Raji (cell line): ENCODE data around the gene DUSP10.
A peak's percentile ranks its signal among the peaks of the same experiment; 100 is the strongest.

Experiments
- POLR2A ChIP-seq: IDR thresholded peaks from 2 replicates; pipeline ENCODE4 v1.6.1; 2011; ENCODE audit warnings: low read depth, low read length, control low read depth; ENCODE audit not compliant: insufficient read depth

The DUSP10 gene

DNA sequence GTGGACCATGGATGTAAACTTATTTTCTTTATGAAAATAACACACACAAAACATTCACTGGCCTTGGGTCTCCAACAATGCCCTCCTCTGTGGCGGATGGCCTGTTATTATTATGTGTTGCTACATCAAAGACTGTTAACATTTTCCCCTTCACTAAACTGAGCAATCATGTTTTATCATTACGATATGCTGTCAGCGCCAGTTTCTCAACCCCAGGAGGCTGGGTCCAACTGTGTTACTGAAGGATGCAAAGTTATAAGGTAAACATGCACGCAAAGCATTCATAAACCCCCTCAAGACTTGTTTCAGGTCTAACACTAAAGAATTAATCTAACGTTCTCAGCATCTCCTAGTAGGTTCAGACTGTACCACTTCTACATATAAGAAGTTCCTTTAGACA is 6.0 kb upstream of the DUSP10 start:
- no peak for TF ChIP-seq POLR2A

DNA sequence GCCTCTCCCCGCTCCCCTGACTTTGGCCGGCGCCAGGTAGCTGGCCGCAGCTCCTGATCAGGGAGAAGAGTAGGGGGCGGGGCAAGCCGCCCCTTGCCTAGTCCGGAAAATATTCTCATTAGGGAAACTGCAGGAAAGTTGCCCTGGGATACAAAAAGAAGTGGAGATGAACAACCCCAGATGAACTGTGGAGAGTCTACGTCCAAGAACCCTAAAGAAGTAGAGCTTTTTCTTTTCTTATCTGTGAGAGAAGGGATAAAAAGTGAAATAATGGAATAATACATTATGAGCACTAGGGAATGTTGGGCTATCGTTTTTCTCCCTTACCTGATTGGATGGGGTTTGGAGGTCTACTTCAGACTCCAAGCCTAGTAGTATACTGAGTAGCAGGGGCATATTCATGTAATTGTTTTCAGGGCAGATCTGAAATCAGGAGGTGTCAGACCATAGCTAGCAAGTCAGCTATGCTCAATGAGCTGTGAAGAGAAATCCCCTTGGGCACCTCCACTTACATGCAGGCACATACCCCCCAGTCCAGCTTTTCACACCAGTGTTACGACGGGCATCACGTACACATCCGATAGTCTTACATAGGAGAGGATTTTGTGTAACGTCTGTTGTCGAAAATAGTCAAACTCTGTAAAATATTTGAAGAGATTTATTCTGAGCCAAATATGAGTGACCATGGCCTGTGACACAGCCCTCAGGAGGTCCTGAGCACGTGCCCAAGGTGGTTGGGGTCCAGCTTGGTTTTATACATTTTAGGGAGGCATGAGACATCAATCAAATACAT is 1.7 kb upstream of the DUSP10 start:
- no peak for TF ChIP-seq POLR2A

DNA sequence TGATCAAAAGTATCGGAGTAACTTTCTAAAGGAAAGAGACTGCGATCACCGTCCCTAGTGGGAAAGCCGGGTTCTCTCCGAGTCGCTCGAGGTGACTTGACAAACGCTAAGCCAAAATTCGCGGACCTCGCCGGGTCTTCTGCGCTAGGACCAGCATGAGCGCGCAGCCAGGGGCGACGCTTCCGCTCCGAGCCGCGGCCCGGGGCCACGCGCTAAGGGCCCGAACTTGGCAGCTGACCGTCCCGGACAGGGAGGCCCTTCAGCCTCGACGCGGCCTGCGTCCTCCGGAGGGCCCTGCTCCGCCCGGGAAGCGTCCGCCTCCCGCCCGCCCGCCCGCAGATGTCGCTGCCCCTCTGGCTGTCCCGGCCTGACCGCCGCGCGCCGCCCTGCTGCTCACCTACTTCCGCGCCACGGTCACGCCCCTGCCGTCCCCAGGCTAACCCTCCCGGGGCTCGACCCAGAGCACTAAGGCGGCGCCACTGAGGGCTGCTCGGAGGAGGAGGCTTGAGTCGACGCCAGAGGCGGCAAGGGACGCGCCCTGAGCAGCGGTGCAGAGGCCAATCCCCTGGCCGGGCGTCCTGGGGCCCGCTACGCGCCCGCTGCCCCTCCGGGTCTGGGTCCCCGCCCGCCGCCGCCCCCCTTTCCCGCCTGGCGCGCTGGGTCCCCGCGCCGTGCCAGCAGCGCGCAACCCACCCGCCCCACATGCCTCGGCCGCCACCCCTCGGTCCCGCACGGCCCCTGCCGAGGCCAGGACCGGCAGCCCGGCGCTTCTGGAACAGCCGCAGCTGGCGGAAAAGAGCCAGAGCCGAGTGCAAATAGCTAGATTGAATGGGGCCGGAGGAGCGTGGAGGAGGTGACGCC is 896 bp upstream of the DUSP10 start:
- TF ChIP-seq POLR2A: peak; percentile 43

DNA sequence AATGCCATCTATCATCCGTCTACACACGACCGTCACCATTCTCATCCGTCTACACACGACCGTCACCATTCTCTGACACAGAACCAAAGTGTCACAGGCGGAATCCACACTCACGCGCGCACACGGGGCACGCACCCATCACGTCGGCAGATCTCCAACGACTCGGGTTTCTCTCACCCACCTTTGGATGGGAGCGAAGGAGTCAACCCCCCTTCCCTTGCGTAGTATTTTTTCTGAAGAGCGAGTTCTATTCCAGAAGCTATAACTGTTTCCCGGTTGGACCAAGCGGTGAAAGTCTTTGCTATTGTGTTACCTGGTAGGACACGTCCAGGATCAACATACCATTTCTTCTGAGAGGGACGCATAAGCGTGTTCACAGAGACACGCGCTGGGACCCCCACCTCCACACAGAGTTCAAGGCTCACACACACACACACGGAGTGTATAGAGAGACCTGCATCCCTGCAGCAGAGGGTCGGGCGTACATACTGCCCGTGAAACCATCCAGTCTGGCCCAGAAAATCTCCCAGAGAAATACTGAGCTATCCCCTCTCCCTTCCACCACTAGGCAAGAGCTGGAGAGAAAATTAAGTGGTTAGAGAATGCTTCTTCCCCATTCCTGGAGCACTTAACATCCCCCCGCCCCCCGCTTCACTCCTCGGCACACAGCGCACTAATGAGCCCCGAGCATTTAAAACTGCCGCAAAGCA is 741 bp downstream of the DUSP10 start:
- no peak for TF ChIP-seq POLR2A

DNA sequence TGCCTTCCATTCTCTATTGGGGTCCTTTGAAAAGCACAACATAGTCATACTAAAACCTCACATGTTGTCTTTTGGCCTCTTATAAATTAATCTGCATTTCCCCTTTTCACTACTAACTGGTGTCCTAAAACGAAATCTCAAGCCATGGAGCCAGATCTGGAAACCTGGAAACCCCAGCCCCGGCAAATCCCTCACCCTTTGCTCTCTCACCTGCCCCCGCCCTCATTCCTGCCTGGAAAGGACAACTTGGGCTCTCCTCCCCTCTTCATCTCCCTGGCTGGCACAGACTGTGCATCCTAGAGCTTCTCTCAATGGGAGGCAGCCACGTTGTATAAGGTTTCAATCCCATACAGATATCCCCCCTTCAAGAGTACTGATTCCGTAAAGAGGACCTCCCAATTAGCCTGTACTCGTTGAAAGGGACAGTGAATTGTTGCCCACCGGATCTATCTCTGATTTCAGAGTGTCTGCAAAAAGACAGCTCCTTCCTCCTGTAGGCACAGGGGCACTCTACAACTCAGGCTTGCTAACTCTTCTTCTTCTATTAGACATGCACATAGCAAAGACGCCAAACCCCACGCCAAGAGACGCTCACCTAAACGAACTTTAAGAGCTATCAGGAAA is 1.4 kb downstream of the DUSP10 start:
- TF ChIP-seq POLR2A: no peak

DNA sequence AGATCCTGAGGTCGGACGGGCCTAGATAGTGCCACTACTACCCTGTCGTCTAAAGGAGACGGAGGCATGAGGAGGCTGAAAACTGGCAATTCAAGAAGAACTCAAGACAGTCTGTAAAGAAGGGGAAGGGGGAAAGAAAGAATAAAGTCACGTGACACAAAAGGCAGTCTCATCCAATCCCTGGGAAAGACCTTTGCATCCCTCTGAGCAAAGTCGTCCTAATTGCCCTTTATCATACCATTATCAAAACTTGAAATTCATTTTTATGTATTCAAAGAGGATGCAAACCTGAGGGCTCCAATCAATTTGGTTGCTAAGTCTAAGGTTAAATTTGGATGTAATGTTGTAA is 2.2 kb downstream of the DUSP10 start:
- no peak for TF ChIP-seq POLR2A

DNA sequence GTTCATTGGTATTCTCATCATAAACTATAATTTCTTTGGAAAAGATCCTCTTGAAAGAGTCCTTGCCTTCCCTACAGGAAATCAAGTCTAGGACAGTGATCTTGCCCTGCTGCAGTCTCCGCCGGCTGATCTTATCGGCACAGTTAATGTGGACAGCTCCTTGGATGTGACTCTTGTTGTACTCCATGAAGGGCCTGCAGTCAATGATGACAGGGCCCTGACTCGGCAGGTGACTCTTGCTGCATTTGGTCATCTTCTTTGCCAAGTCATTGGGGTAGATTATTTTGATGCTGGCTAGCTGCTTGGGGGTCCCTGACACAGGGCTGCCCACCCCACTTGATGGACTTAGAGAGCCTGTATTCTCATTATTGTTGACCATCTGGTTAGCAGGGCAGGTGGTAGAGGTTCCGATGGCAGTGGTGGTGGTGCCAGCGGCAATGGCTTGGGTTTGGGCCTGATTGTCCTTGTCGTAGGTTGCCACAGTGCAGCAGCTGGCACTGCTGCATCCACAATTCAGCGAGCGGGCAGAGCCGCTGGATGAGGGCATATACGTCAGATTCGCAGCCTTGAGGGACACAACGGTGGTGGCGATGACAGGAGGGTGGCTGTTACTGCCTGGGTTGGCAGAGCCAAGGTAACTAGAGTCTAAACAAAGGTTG is 2.7 kb downstream of the DUSP10 start:
- TF ChIP-seq POLR2A: no peak

DNA sequence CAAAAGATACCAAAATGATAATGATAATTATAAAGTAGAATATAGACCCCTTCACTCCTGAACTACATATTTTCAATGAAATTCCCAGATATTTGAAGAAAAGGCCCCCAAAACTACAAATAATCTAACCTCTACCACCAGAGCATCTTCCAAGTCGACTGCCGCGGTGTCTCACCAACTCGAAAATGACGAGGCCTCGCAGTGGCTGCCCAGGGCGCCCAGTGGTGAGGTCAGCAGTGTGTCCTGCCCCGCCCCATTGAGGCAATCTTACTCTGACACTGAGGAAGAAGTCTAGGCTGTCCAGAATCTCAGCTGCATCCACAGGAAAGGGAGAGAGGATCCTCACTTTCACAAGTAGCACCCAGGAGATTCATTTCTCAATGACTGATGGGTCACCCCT is 5.2 kb downstream of the DUSP10 start:
- no peak for TF ChIP-seq POLR2A

DNA sequence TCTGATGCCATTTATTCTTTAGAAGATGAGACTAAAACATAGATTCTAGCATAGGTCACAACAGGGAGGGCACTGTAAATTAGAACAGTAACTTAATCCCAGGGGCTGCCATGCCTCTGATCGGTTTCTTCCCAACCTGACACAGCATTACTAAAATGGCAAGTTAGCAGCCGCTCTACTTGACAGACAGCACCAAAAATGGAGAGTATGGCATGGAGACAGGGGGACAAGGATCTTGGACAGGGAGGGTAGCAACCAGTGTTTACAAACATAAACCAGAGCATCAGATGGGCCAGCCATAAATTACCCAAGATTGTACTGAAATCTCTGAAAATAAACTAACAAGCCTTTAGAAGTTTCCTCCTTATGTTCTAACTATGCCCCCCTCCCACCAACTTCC is 5.9 kb downstream of the DUSP10 start:
- no peak for TF ChIP-seq POLR2A

DNA sequence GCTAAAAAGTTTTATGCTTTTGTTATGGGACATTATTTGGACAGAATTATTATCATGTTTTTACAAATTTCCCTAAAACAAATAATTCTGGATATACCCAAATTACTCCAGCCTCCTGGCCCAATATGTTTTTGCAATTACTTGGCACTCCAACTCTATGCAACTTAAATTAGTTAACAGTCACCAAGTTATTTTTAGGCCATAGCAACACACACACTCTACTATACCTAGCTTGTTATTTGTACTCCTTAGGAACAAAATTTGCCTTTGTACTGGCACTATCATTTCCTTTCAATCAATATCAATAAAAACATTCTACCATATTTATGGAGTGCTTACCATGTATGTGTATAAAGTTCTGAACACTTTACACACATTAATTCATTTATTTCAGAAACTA is 7.7 kb downstream of the DUSP10 start:
- no peak for TF ChIP-seq POLR2A

DNA sequence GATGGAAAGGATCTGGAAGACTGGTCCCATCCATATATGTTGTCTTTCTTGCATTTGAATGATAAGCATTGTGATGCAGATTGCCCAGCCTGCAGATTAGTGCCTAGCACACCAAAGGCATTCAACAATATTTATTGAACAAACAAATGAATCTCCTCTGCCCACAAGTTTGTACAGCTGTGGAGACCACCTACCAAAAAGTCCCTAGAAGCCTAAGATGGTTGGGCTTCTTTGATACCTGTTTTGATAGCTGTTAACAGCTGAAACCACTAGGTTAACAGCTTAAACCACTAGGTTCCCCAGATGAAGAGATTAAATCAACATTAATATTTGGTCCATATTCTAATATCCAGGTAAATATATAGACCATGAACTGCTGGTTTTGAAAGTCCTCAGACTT is 9.8 kb downstream of the DUSP10 start:
- no peak for TF ChIP-seq POLR2A

DNA sequence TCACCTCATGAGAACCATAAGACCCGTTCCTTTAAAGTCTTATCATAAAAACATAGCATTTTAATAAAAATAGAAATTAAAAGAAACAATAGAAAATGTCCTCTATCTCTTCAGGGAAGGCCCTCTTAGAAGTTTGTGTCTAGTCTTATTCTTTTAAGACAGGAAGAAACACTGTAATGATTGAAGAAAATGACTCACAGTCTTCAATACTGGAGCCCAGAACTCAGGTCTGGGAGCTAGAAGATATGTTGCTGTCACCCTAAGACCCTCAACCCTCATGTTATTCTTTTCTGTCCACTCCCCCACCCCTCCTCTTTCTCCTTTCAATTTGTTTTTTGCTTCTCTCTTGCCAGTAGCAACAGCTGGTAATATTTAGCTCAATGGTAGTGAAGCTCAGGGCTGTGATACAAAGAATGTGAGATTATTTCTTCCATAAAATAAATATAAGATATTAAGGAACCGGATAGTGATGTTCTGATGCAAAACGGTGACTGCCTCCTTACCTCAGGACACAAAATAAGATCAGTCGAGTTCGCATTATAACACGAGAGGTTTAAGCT is 12.0 kb downstream of the DUSP10 start:
- TF ChIP-seq POLR2A: no peak

DNA sequence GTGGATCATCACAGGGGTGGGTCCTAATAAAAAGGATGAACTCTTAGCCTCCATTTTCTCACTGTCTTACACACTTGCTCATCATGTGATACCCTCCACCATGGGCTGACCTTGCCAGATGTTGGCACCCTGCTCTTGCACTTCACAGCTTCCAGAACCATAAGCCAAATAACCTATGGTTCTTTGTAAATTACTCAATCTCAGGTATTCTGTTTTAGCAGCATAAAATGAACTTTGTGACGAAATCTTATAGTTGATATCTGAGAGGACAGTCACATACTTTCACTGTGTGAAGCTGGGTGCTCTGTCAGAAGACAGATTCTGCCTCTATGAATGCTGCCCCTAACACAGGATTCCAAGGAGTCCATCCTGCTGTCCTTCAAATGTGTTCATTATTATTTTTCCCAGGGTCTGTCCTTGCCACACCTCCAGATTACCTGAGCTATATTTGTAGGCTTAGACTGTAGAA is 13.8 kb downstream of the DUSP10 start:
- no peak for TF ChIP-seq POLR2A
